Panc1 (cell line): Measurements from ENCODE around the gene PPP1R1B. TPM values are rescaled to one million over a fixed set of nuclear protein-coding genes. Genes with fewer than 3 reads are reported as not detected.

Source experiments
- ATAC-seq: fragments of 200-7000 bp; cut with Tn5 transposase; 2 replicates; pipeline ENCODE4 v1.9.1; 2020; ENCODE audit warnings: mild to moderate bottlenecking, moderate library complexity
- BruUV-seq: library from RNA; stranded (reverse); fragments of 400-500 nt; replicated peaks from 2 replicates; lab custom pipeline; 2021; lab: Mats Ljungman, UMichigan
- CTCF ChIA-PET: fragments of 300-600 bp; sonication (Branson Sonifier 250); formaldehyde crosslinking; loops from one replicate; lab custom pipeline; 2022; ENCODE audit warnings: antibody characterized with exemption; lab: Charles Lee
- POLR2A ChIA-PET: fragments of 300-600 bp; sonication (Branson Sonifier 250); formaldehyde crosslinking; loops from one replicate; lab custom pipeline; 2022; ENCODE audit warnings: antibody characterized with exemption; lab: Charles Lee
- DNase-seq: peaks from one replicate; pipeline ENCODE4 v3.0.0-alpha.2; 2010; ENCODE audit warnings: low read depth, low spot score
- H3K27ac ChIP-seq: 2 replicates; pipeline ENCODE4 v1.5.1; 2011; ENCODE audit warnings: mild to moderate bottlenecking, low read length, inconsistent platforms
- H3K27me3 ChIP-seq: fragments of 200-500 bp; sonication (Bioruptor generic); 2 replicates; pipeline ENCODE4 v1.6.0; 2014; ENCODE audit warnings: low read length, inconsistent platforms; ENCODE audit not compliant: control insufficient read depth, insufficient read depth
- H3K36me3 ChIP-seq: fragments of 200-500 bp; sonication (Bioruptor generic); 2 replicates; pipeline ENCODE4 v1.5.1; 2014; ENCODE audit warnings: inconsistent platforms, mild to moderate bottlenecking, low read length, moderate library complexity; ENCODE audit not compliant: control insufficient read depth, insufficient read depth
- H3K4me1 ChIP-seq: 2 replicates; pipeline ENCODE4 v1.5.1; 2011; ENCODE audit warnings: inconsistent platforms, mild to moderate bottlenecking, low read length, moderate library complexity; ENCODE audit not compliant: control insufficient read depth, insufficient read depth
- H3K4me3 ChIP-seq, 2 experiments: 2 replicates each; pipeline ENCODE4 v1.5.1; 2011 to 2012; ENCODE audit warnings: low read depth in 2 of 2, low read length in 2 of 2, mild to moderate bottlenecking in 2 of 2, inconsistent platforms in 1 of 2, moderate library complexity in 1 of 2
- H3K9me3 ChIP-seq: fragments of 200-500 bp; sonication (Bioruptor generic); 2 replicates; pipeline ENCODE4 v1.5.1; 2014; ENCODE audit warnings: low read depth, mild to moderate bottlenecking, inconsistent platforms, low read length, moderate library complexity; ENCODE audit not compliant: control insufficient read depth, insufficient read depth
- CTCF ChIP-seq: fragments of 450-650 bp; IDR thresholded peaks from 2 replicates; pipeline ENCODE4 v1.5.1; 2017; ENCODE audit warnings: mild to moderate bottlenecking
- POLR2AphosphoS5 ChIP-seq: IDR thresholded peaks from 2 replicates; pipeline ENCODE4 v1.6.1; 2012; ENCODE audit warnings: mild to moderate bottlenecking, low read depth, low read length, moderate library complexity
- REST ChIP-seq, 2 experiments: IDR thresholded peaks; 2 replicates each; pipeline ENCODE4 v1.6.1; 2011 to 2012; ENCODE audit warnings: low read depth in 2 of 2, control low read depth in 1 of 2, low read length in 1 of 2, mild to moderate bottlenecking in 1 of 2, moderate library complexity in 1 of 2; ENCODE audit not compliant: insufficient read depth in 1 of 2
- SIN3A ChIP-seq: IDR thresholded peaks from 2 replicates; pipeline ENCODE4 v1.6.1; 2012; ENCODE audit warnings: low read depth, mild to moderate bottlenecking, low read length, moderate library complexity, borderline replicate concordance; ENCODE audit not compliant: insufficient read depth
- TCF7L2 ChIP-seq: IDR thresholded peaks from 2 replicates; pipeline ENCODE4 v1.6.1; 2011; ENCODE audit warnings: mild to moderate bottlenecking, low read depth, low read length, inconsistent platforms
- in situ Hi-C: cut with HindIII; loops from 2 replicates; pipeline ENCODE4 v1.10.0; 2016; ENCODE audit warnings: low sequenced_read_pairs, low pct_unique_long_range_greater_than_20kb
- intact Hi-C: fragments of 100-400 bp; cut with micrococcal nuclease; formaldehyde crosslinking; loops from one replicate; pipeline ENCODE4 v1.10.0; 2022; ENCODE audit not compliant: unreplicated experiment
- total RNA-seq: library from RNA; stranded (reverse); gene quantifications from one replicate; pipeline ENCODE4 v1.2.1, GENCODE V29; 2021; ENCODE audit not compliant: unreplicated experiment

Gene PPP1R1B
- total RNA-seq, 1 experiment from 2014 or later = 45.7 TPM

DNA sequence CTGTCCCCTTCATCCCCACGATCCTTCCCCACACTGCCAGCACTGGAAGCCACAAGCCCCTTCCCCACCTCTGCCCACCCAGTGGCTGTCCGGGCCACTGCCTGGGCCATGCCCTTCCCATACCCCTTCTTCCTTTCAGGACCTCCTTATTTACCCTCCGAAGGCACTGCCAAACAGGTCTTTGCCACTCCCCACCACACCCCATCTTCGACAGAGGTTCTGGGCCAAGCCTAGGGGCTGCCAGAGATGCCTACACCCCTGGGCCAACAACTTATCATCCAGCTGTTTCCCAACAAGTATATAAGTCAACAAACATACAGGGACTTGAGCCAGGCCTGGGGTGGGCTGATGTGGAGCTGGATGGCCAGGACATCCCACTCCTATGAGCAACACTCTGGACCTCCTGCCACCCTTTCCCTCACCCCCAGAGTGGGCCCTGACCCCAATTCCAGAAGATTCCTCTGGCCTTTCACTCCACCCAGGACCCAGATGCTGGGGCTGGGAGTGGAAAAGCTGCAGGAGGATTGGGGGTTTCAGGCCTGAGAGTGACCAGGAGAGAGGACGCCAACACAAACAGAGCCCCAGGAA lies 1.5 kb upstream of the PPP1R1B start:
- H3K4me3 ChIP-seq = no peak overlapping the region
- H3K27ac ChIP-seq = no peak overlapping the region
- ChIA-PET CTCF (interaction anchor here (0.6 to 1.4 kb wide), 4 partner anchors 22 to 47 kb away, joined by 3 to 5 read pairs (median 3); no protein-coding TSS in a partner anchor), POLR2A (no interaction called here)
- no peaks in the 10 kb centered on the region for H3K27me3 ChIP-seq
- intact Hi-C loops = loop anchor here (5.0 kb wide), 1 partner anchor 127 kb away; no protein-coding TSS in a partner anchor
- in situ Hi-C loops = no loop called here
- H3K9me3 ChIP-seq = no peaks in the 10 kb centered on the region
- H3K4me1 ChIP-seq = peaks cover 7% of the 10 kb centered on the region; the same call in 1 of the 2 replicates
- no TSS peak for BruUV-seq
- H3K36me3 ChIP-seq = no peaks in the 10 kb centered on the region
- TF ChIP-seq TCF7L2 (no peak), REST (IDR thresholded peaks at IDR 0.05; ENCODE audit: insufficient read depth in 1 of 2, low read depth in 2 of 2, low read length in 1 of 2) (no peak), POLR2AphosphoS5 (no peak), SIN3A (no peak), CTCF (no peak)
- no peak for ATAC-seq
- DNase-seq = no peak

DNA sequence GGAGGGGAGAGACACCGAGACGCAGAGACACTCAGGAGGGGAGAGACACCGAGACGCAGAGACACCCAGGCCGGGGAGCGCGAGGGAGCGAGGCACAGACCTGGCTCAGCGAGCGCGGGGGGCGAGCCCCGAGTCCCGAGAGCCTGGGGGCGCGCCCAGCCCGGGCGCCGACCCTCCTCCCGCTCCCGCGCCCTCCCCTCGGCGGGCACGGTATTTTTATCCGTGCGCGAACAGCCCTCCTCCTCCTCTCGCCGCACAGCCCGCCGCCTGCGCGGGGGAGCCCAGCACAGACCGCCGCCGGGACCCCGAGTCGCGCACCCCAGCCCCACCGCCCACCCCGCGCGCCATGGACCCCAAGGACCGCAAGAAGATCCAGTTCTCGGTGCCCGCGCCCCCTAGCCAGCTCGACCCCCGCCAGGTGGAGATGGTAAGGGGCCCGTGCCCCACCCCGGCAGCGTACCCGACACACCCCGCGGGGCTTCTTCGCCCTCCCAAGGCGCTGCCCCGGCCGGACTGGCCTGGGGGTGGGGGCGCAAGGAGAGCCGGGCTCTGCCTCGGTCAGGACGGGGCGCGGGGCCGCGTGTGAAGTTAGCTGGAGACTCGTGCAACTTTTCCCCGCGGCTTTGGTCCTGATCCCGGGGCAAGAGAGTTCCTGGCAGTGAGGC lies 427 bp downstream of the PPP1R1B start:
- peak overlapping the region; percentile 38 to 52 for H3K4me3 ChIP-seq
- TF ChIP-seq POLR2AphosphoS5 = no peak
- no peak for TF ChIP-seq TCF7L2
- no peak for TF ChIP-seq CTCF
- no peak for TF ChIP-seq SIN3A
- no peak for TF ChIP-seq REST (IDR thresholded peaks at IDR 0.05; ENCODE audit: insufficient read depth in 1 of 2, low read depth in 2 of 2, low read length in 1 of 2)
- no peaks in the 10 kb centered on the region for H3K36me3 ChIP-seq
- in situ Hi-C loops (no loop called here), intact Hi-C loops (loop anchor here (5.0 kb wide), 1 partner anchor 125 kb away; no protein-coding TSS in a partner anchor)
- ATAC-seq = no peak
- CTCF ChIA-PET = interaction anchor here (0.6 kb wide), 2 partner anchors 44 to 73 kb away, joined by 4 read pairs; partner anchors contain the start of gene ERBB2
- no peaks in the 10 kb centered on the region for H3K27me3 ChIP-seq
- H3K4me1 ChIP-seq = peaks cover 16% of the 10 kb centered on the region
- no peak for DNase-seq
- POLR2A ChIA-PET = no interaction called here
- BruUV-seq = TSS peak; percentile 94
- H3K27ac ChIP-seq = peak overlapping the region; percentile 48
- H3K9me3 ChIP-seq = no peaks in the 10 kb centered on the region
